Tibial nerve (tissue), 4 donors: ENCODE data around the gene RIN3. TPM values are rescaled to one million over a fixed set of nuclear protein-coding genes. Genes with fewer than 3 reads are reported as not detected.
A peak's percentile ranks its signal among the peaks of the same experiment; 100 is the strongest.

Experiments
- DNase-seq, 2 donors: peaks; one replicate each; pipeline ENCODE4 v3.0.0-alpha.2; 2019; ENCODE audit warnings: low spot score in 2 of 2
- H3K27ac ChIP-seq, 4 donors: fragments of 200-600 bp; sonication (generic) in 3 of 4; one replicate each; pipeline ENCODE4 v1.5.1; 2017 to 2019; ENCODE audit warnings: mild to moderate bottlenecking in 1 of 4
- H3K27me3 ChIP-seq, 2 donors: fragments of 200-600 bp; sonication (generic) in 1 of 2; one replicate each; pipeline versions ENCODE4 v1.5.1 to v1.6.0; 2017 to 2019
- H3K36me3 ChIP-seq, 3 donors: fragments of 200-600 bp; sonication (generic); one replicate each; pipeline ENCODE4 v1.5.1; 2018 to 2019
- H3K4me1 ChIP-seq, 4 donors: fragments of 200-600 bp; sonication (generic) in 3 of 4; one replicate each; pipeline ENCODE4 v1.5.1; 2017 to 2019
- H3K4me3 ChIP-seq, 4 donors: fragments of 200-600 bp; sonication (generic) in 3 of 4; one replicate each; pipeline ENCODE4 v1.5.1; 2017 to 2019; ENCODE audit warnings: mild to moderate bottlenecking in 1 of 4, moderate library complexity in 1 of 4
- H3K9me3 ChIP-seq, 4 donors: fragments of 200-600 bp; sonication (generic) in 3 of 4; one replicate each; pipeline ENCODE4 v1.5.1; 2017 to 2019
- EP300 ChIP-seq, 2 donors: sonication (generic); formaldehyde crosslinking; IDR thresholded peaks; one replicate each; pipeline ENCODE4 v1.6.1; 2017; ENCODE audit warnings: antibody characterized with exemption in 2 of 2, mild to moderate bottlenecking in 1 of 2
- POLR2A ChIP-seq, 2 donors: fragments of 450-650 bp; IDR thresholded peaks; one replicate each; pipeline ENCODE4 v1.6.1; 2017; ENCODE audit warnings: antibody characterized with exemption in 2 of 2, mild to moderate bottlenecking in 2 of 2, moderate library complexity in 2 of 2
- WGBS, 2 donors: methylation state at CpG; one replicate each; pipeline ENCODE4 v1.1.5; 2018; 5-methylcytosine and 5-hydroxymethylcytosine counted together
- total RNA-seq, 4 donors: library from RNA; depleted of rRNA; stranded (reverse); fragments of >200 nt; gene quantifications; one replicate each; pipeline ENCODE4 v1.1.0, GENCODE V29; 2016
- TF ChIP-seq, protein P1 (sequence below), 5 experiments: fragments of 200-600 bp in 3 of 5; fragments of 450-650 bp in 2 of 5; sonication (generic) in 3 of 5; IDR thresholded peaks; one replicate each; pipeline ENCODE4 v1.5.1; 2016 to 2019; ENCODE audit warnings: antibody characterized with exemption in 5 of 5, mild to moderate bottlenecking in 3 of 5, moderate library complexity in 2 of 5

The RIN3 gene
- total RNA-seq, 4 donors from 2014 or later: 14.2 to 34.2 (median 15.5) TPM

DNA sequence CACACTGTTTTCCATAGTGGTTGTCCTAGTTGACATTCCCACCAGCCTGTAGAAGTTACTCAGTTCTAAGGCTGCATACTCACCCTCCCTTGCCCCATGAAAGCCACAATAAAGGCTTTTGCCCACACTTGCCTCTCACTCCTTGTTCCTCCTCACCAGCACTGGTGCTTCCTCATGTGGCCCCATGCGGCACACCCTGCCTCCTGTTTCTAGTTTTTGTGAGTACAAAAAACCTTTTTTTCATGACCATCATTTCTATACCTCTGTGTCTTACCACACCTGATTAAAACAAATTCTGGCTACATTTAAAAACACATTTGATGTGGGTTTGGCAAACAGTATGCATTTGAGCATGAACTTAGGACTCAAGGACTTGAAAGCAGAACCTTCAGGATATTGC lies 40.7 kb upstream of the RIN3 start:
- Histone ChIP-seq H3K27ac (peak overlapping the region in 2 of 4 donors; percentile 64 to 70), H3K27me3 (no peaks in the 10 kb centered on the region), H3K4me3 (no peak overlapping the region), H3K4me1 (peaks cover 0 to 26% (median 0%) of the 10 kb centered on the region in 4 donors), H3K9me3 (no peaks in the 10 kb centered on the region), H3K36me3 (peaks cover 0 to 3% (median 0%) of the 10 kb centered on the region in 3 donors)
- no peak for TF ChIP-seq POLR2A (IDR thresholded peaks at IDR 0.05)
- no peak for TF ChIP-seq EP300 (IDR thresholded peaks at IDR 0.05)
- TF ChIP-seq, protein P1, sequence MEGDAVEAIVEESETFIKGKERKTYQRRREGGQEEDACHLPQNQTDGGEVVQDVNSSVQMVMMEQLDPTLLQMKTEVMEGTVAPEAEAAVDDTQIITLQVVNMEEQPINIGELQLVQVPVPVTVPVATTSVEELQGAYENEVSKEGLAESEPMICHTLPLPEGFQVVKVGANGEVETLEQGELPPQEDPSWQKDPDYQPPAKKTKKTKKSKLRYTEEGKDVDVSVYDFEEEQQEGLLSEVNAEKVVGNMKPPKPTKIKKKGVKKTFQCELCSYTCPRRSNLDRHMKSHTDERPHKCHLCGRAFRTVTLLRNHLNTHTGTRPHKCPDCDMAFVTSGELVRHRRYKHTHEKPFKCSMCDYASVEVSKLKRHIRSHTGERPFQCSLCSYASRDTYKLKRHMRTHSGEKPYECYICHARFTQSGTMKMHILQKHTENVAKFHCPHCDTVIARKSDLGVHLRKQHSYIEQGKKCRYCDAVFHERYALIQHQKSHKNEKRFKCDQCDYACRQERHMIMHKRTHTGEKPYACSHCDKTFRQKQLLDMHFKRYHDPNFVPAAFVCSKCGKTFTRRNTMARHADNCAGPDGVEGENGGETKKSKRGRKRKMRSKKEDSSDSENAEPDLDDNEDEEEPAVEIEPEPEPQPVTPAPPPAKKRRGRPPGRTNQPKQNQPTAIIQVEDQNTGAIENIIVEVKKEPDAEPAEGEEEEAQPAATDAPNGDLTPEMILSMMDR (IDR thresholded peaks at IDR 0.05): no peak
- WGBS, 2 donors: 77 to 86% methylated on average over 1 of the region's 1 CpG
- no peak for DNase-seq

DNA sequence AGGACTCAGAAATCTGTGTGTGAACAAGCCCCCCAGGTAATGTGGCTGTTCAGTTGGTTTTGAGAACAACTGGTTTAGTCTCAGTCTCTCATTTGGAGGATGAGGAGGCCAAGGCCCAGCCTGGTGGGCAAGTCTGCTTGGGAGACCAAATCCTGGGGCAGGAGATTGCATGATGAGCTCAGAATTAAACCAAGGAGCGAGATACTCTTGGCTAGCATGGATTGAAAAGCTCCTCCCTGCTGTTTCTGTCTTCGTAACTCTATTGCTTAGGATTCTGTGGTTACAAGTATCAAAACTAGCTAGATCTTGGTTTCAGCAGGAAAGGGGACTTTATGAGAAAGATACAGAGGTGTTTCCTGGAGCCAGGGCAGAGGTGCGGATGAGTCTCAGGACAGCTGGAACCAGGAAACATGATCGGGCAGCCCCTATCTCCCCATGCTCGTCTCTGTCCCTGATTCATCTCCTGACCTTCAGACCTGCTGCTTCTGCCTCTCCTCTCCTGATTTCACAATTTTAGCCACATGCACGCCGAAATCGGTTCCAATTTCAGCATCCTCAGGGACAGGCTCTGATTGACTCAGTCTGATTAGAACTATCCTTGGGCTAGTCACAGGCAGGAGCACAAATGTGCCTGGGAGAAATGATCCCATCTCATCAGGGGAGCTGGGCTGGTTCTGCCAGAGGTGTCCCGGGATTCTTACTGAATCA lies 40.2 kb upstream of the RIN3 start:
- peak in 1 of 2 donors; percentile 86 for TF ChIP-seq EP300 (IDR thresholded peaks at IDR 0.05)
- TF ChIP-seq, protein P1 (IDR thresholded peaks at IDR 0.05): no peak
- Histone ChIP-seq H3K27me3 (no peaks in the 10 kb centered on the region), H3K4me1 (peaks cover 0 to 26% (median 0%) of the 10 kb centered on the region in 4 donors), H3K9me3 (no peaks in the 10 kb centered on the region), H3K4me3 (no peak overlapping the region), H3K27ac (peak overlapping the region in 2 of 4 donors; percentile 64 to 70), H3K36me3 (peaks cover 0 to 3% (median 0%) of the 10 kb centered on the region in 3 donors)
- 65 to 70% methylated on average over 9 of the region's 9 CpGs for WGBS, 2 donors
- peak; percentile 74 to 93 for DNase-seq

DNA sequence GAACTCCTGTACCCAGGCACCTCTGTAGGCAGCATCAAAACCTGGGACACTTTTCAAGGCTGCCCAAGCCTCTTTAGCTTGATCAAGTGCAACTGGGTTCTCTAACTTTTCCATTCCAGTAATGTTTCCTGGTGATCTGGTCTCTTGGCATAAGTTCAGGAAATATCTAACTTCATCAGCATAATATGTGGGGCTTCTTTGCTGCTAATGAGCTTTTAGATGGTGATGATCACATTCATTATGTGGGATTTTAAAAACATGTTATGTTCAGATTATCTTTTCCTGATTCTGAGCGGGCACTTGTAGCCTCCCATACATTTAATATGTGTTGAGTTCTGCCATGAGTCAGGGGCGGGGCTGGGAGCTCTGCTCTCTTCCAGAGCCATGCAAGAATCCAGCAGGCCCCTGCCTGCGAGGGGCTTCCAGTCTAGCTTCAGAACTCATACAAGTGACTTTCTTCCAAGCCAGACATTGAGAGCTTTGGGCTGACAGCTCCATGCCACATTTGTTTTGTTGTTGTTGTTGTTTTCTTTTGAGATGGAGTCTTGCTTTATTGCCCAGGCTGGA lies 39.5 kb upstream of the RIN3 start:
- Histone ChIP-seq H3K4me3 (no peak overlapping the region), H3K36me3 (peaks cover 0 to under 1% (median 0%) of the 10 kb centered on the region in 3 donors), H3K9me3 (peaks cover 0 to 1% (median 0%) of the 10 kb centered on the region in 4 donors), H3K27me3 (no peaks in the 10 kb centered on the region), H3K4me1 (peaks cover 0 to 26% (median 0%) of the 10 kb centered on the region in 4 donors), H3K27ac (peak overlapping the region in 2 of 4 donors; percentile 64 to 70)
- TF ChIP-seq, protein P1 (IDR thresholded peaks at IDR 0.05): no peak
- TF ChIP-seq EP300 (IDR thresholded peaks at IDR 0.05) (no peak), POLR2A (IDR thresholded peaks at IDR 0.05) (no peak)
- WGBS, 2 donors: 89 to 93% methylated on average over 3 of the region's 3 CpGs
- DNase-seq: no peak

DNA sequence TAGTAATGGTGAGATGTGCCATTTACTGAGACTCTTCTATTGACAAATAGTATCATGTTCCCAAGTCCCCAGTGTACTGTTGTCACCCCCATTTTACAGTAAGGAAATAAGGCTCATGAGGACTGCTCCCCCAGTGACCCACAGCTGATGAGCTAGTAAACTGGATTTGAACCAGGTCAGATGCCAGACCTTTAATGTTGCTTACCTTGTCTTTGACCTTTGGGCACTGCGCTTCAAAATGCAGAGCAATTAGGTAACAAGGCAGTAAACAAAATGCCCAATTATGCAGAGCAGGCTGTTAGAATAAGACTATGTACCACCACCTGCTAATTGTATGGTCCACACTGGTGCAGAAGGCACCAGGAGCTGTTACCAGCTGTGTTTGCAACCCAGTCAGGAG lies 38.5 kb upstream of the RIN3 start:
- 91 to 93% methylated on average over 1 of the region's 1 CpG for WGBS, 2 donors

More for the DNA sequence above, 38.5 kb upstream of the RIN3 start:
- DNase-seq: no peak
- TF ChIP-seq POLR2A (IDR thresholded peaks at IDR 0.05): no peak
- TF ChIP-seq, protein P1 (IDR thresholded peaks at IDR 0.05): no peak
- no peak for TF ChIP-seq EP300 (IDR thresholded peaks at IDR 0.05)
- Histone ChIP-seq H3K4me1 (peaks cover 0 to 26% (median 0%) of the 10 kb centered on the region in 4 donors), H3K9me3 (peaks cover 0 to 3% (median 0%) of the 10 kb centered on the region in 4 donors), H3K27ac (peak overlapping the region in 2 of 4 donors; percentile 20 to 59), H3K36me3 (no peaks in the 10 kb centered on the region), H3K27me3 (no peaks in the 10 kb centered on the region), H3K4me3 (no peak overlapping the region)
